A549 treated with dexamethasone at 1 μM for 4 hours (cell line): ENCODE results near the gene CAMK2N2. TPM values are rescaled to one million over a fixed set of nuclear protein-coding genes. Genes with fewer than 3 reads are reported as not detected.

Experiments used
- total RNA-seq: library from RNA; stranded (reverse); fragments of 200-300 nt; extraction: Qiagen RNA extraction; gene quantifications from 5 replicates; pipeline ENCODE4 v1.2.3, GENCODE V29; 2022

The CAMK2N2 gene
- total RNA-seq: 0.96 to 2.0 TPM (median 1.5 TPM) in 5 replicates

DNA sequence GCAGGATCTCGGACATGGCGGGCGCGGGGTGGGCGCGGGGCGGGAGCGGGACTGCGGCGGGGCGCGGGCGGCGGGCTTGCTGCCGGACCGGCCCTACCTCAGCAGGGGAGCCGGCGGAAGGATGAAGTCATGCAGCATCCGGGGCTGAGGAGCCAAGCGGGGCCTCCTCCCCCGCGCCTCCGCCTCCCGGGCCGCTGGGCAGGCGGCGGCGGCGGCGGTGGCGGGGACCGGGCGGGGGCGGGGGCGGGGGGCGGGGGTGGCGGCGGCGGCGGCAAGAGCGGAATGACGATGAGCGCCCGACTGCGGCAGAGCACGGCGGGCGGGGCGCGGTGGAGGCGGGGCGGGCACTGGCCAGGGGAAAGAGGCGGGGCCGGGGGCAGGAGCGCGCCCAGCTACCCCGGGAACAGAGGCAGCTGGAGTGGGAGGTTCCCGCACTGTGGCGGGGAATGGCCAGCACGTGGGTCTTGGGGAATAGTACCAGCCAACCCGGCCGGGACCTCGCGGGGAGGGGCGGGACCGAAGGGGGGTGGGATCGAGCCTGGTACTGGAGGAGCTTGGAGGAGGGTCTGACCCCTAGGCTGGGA lies at the start of gene CAMK2N2:
Gene CAMK2N2, minus strand, starts transcription at position 284 of the 584 bp plus-strand sequence. Its CDS starts 268 bp downstream, at position 16.

DNA sequence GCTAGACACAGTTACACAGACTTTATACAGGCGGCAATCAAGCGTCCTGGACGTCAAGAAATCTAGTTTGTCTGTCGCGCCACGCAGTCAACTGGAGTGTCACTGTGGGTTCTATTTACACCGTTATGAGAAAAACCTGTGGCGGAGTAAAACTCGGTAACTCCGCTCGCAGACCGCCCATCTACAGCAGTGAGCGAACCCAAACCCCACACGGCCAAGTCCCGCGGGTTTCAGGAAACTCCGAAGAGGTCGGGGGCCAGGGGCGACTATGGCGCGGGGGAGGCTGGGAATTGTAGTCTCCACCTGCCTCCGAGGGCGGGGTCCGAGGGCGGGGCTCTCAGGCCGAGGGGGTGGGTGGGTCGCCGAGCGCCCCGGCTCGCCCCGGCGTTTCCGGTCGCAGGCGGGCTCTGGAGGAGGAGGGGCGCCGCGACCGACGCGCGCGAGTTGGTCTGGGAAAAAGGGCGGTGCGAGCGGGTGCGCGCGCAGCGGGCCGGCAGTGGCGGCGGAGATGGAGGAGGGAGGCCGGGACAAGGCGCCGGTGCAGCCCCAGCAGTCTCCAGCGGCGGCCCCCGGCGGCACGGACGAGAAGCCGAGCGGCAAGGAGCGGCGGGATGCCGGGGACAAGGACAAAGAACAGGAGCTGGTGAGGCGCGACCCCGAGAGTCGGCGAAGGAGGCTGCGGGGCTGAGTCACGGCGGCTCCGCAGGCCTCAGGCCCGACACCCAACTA lies 37.6 kb upstream of the CAMK2N2 start, which contains the start of gene PSMD2:
Gene PSMD2, plus strand, starts transcription at position 483 of the 729 bp plus-strand sequence. Its CDS starts 26 bp downstream, at position 509.

DNA sequence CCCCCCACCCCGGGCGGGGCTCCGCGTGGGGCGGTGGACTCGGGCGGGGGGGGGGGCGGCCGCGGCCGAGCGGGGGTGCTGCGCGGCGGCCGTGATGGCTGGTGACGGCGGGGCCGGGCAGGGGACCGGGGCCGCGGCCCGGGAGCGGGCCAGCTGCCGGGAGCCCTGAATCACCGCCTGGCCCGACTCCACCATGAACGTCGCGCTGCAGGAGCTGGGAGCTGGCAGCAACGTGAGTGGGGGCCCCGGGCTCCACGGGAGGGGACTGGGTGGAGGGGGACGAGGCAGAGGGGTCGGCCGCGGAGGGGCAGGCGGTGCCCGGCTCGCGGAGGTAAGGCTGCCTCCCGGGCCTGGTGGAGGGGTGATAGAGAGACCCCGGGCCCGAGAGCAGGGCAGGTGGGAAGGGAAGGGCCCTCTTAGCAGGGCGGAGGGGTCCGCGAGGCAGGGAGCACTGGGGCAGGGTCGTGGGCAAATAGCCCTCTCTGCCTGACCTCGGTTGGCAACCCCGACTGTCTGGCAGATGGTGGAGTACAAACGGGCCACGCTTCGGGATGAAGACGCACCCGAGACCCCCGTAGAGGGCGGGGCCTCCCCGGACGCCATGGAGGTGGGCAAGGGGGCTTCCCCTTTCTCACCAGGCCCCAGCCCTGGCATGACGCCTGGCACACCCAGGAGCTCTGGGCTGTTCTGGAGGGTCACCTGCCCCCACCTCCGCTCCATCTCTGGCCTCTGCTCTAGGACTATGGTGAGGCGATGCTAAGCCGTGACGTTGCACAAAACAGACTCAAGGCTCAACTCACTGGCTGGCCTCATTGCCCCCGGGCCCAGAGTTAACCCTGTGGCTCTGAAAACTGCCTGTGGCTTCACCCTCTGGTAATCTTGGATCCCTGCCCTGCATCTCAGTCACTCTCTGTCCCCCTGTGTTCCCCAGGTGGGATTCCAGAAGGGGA lies 14.9 kb upstream of the CAMK2N2 start, which contains the start of gene ECE2:
Gene ECE2, plus strand, starts transcription at position 62 of the 950 bp plus-strand sequence. Its CDS starts 132 bp downstream, at position 194.

DNA sequence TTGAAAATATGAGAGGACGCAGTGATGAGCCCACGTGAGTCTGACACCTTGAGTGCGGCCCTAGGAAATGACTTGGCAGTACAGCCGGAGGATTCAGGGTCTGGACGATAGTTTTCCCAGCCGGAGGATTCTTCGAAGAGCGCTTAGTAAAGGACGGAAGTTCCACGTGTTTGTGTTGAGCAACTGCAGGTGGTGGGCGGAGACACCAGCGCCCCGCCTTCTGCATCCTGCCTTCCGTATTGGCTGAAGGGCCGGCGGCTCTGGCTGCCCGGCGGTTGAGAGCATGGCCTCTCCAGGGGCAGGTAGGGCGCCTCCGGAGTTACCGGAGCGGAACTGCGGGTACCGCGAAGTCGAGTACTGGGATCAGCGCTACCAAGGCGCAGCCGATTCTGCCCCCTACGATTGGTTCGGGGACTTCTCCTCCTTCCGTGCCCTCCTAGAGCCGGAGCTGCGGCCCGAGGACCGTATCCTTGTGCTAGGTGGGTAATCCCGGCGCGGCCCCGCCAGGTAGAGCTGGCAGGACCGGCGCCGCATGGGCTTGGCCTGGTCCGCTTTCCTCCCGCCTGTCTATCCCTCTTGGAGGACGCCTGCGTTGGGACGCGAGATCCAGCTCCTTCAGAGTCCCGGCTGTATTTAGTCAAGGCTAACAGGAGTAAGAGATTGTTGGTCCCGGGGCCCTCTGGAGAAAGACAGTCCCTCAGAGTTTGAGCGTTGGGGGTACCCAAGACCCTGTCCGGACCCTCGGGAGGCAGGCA lies 11.8 kb downstream of the CAMK2N2 start, which contains the start of gene EEF1AKMT4:
Gene EEF1AKMT4, plus strand, starts transcription at position 261 of the 755 bp plus-strand sequence. Its CDS starts 23 bp downstream, at position 284.

DNA sequence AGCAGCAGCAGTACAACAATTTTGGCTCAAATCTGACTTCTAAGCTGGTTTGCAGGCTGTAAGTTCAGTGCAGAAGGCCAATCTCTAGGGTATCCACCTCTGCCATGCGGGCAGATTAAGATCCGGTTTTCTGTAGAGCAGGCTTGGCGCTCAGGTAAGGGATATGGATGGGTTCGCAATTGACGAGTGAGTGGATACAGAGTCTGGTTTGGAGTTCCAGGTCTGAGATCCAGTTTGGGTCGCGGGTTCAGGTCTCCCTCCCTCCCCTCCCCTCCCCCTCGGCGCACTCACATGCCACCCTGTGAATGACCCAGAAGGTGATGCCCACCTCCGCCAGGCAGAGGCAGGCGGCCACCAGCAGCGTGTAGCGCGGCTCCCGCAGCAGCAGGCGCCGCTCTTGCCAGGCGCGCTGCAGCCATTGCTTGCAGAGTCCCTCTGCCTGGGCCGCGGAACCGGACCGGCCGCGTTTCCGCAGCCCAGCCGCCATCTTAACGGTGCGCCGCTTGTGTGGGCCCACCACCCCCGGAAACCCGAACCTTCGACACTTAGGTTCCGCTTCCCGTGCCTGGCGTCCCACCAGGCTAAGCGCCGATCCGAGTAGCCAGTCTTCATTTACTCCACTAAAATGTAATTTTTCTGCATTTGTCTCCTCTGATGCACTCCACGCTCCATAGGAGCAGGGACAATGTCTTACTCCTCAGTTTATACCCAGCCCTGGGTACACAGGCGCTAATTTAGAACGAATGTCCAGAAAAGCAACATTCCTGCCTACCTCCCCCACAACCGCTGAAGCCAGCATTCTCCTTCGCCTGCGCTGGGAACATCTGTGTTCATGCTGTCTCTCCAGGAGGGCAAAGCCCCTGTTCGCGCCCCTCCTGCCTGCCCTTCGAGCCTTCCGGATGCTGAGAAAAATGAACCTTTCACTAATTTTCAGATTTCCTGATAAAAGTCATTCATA lies 12.6 kb downstream of the CAMK2N2 start, which contains the start of gene ALG3:
Gene ALG3, minus strand, starts transcription at position 509 of the 958 bp plus-strand sequence. Its CDS starts 22 bp downstream, at position 487.

DNA sequence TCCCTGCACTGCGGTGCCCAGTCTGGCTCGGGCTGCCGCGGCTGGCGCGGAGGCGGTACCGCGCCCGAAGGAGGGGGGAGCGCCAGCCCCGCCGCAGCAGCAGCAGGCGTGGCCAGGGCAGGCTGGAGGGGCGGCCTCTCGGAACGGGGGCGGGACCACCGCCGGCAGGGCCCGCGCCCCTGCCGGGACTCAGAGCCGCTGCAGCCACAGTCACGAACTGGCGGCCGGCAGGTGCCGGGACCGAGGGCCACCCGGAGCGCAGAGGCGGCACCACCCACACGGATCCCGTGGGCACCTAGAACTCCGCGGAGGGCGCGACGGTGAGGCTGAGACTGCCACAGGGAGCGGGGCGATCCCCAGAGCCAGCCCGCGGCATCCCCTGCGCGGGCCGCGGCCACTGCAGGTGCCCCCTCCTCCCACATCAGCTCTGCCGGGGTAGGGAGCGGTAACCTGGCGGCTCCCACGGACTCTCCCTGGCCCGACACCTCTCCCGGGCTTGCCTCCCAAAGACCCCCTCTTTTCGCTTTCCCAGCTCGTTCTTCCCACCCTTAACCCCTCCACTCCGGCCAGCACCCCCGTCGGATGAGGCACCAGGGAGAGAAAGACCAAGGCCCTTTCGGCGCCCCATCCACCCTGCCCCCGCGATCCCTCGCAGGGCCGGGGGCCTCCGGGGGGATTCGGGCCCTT lies 31.8 kb downstream of the CAMK2N2 start, which contains the start of gene VWA5B2:
Gene VWA5B2, plus strand, starts transcription at position 192 of the 687 bp plus-strand sequence. CDS start 944 bp downstream, outside the sequence.

Other genes with a start within 250 kb of the CAMK2N2 start
- gene ABCC5, start 243.7 kb downstream of the CAMK2N2 start, total RNA-seq: 11.5 to 17.2 TPM (median 16.5 TPM) in 5 replicates
- gene HTR3D, start 229.8 kb downstream of the CAMK2N2 start, total RNA-seq: not detected in 5 replicates
- not detected in 5 replicates for gene HTR3C, start 208.5 kb downstream of the CAMK2N2 start, total RNA-seq
- not detected in 5 replicates for gene HTR3E, start 164.5 kb downstream of the CAMK2N2 start, total RNA-seq
- 24.7 to 26.9 TPM (median 26.3 TPM) in 5 replicates for gene EIF2B5, start 126.2 kb downstream of the CAMK2N2 start, total RNA-seq
- 14.7 to 28.1 TPM (median 25.7 TPM) in 5 replicates for gene DVL3, start 106.2 kb downstream of the CAMK2N2 start, total RNA-seq
- 277 to 297 TPM (median 292 TPM) in 5 replicates for gene AP2M1, start 86.7 kb downstream of the CAMK2N2 start, total RNA-seq
- gene ABCF3, start 75.4 kb downstream of the CAMK2N2 start, total RNA-seq: 30.0 to 37.4 TPM (median 33.1 TPM) in 5 replicates
- 0.20 to 0.50 TPM (median 0.39 TPM) in 5 replicates for gene VWA5B2, start 32.0 kb downstream of the CAMK2N2 start, total RNA-seq
- gene ALG3, start 12.6 kb downstream of the CAMK2N2 start, total RNA-seq: 53.0 to 83.1 TPM (median 72.0 TPM) in 5 replicates
- gene EEF1AKMT4, start 11.9 kb downstream of the CAMK2N2 start, total RNA-seq: 8.6 to 11.5 TPM (median 10.0 TPM) in 5 replicates
- gene ECE2, start 14.5 kb upstream of the CAMK2N2 start, total RNA-seq: not detected in 5 replicates
- 257 to 391 TPM (median 283 TPM) in 5 replicates for gene PSMD2, start 37.7 kb upstream of the CAMK2N2 start, total RNA-seq
- 243 to 299 TPM (median 295 TPM) in 5 replicates for gene EIF4G1, start 53.1 kb upstream of the CAMK2N2 start, total RNA-seq
- gene FAM131A, start 76.0 kb upstream of the CAMK2N2 start, total RNA-seq: 7.5 to 10.5 TPM (median 9.4 TPM) in 5 replicates
- 2.9 to 5.4 TPM (median 4.7 TPM) in 5 replicates for gene CLCN2, start 100.1 kb upstream of the CAMK2N2 start, total RNA-seq
- 65.2 to 72.1 TPM (median 66.4 TPM) in 5 replicates for gene POLR2H, start 100.2 kb upstream of the CAMK2N2 start, total RNA-seq
- 0.08 to 0.11 TPM in 2 of 5 replicates, not detected in the others for gene THPO, start 116.7 kb upstream of the CAMK2N2 start, total RNA-seq
- 0.19 to 0.29 TPM (median 0.23 TPM) in 5 replicates for gene CHRD, start 118.5 kb upstream of the CAMK2N2 start, total RNA-seq